HCT116 (cell line): ENCODE measurements around the gene EIF4E1B. TPM values are rescaled to one million over a fixed set of nuclear protein-coding genes. Genes with fewer than 3 reads are reported as not detected.

Experiments
- ATAC-seq: fragments of 200-7000 bp; cut with Tn5 transposase; 2 replicates; pipeline ENCODE4 v1.9.1; 2020; ENCODE audit warnings: mild to moderate bottlenecking, moderate library complexity
- BruUV-seq: library from RNA; stranded (reverse); fragments of 400-500 nt; replicated peaks from 2 replicates; lab custom pipeline; 2021; lab: Mats Ljungman, UMichigan
- CTCF ChIA-PET: fragments of 300-600 bp; sonication (Branson Sonifier 250); formaldehyde crosslinking; loops from one replicate; lab custom pipeline; 2021; ENCODE audit warnings: antibody characterized with exemption; lab: Charles Lee
- POLR2A ChIA-PET: fragments of 300-600, 350-600 bp; sonication (Branson Sonifier 250); formaldehyde crosslinking; loops from one replicate; lab custom pipeline; 2021; ENCODE audit warnings: antibody characterized with exemption; lab: Charles Lee
- RAD21 ChIA-PET, 2 experiments: fragments of 300-600 bp; sonication (Branson Sonifier 250); formaldehyde crosslinking; loops; one replicate each; lab custom pipeline; 2023; ENCODE audit warnings: low total read pairs in 2 of 2; ENCODE audit not compliant: uncharacterized antibody in 2 of 2, unreplicated experiment in 2 of 2, low non-redundant PET in 1 of 2; lab: Charles Lee
- DNase-seq: peaks from one replicate; pipeline ENCODE4 v3.0.0-alpha.2; 2010; ENCODE audit warnings: low read depth, low spot score
- H2AFZ ChIP-seq: fragments of 200-600 bp; shearing (Covaris generic), sonication (generic); 2 replicates; pipeline ENCODE4 v1.6.1; 2017; ENCODE audit warnings: low read depth, mixed run types, mixed read lengths, antibody characterized with exemption, low read length; ENCODE audit not compliant: poor library complexity, severe bottlenecking
- H3K27ac ChIP-seq: 2 replicates; pipeline ENCODE4 v1.5.1; 2012; ENCODE audit warnings: low read depth, low read length
- H3K27me3 ChIP-seq: fragments of 200-600 bp; sonication (generic); 2 replicates; pipeline ENCODE4 v1.6.1; 2016; ENCODE audit warnings: mixed run types, low read length, mixed read lengths; ENCODE audit not compliant: insufficient read depth
- H3K36me3 ChIP-seq, 2 experiments: fragments of 200-500 bp in 1 of 2; fragments of 200-600 bp in 1 of 2; sonication (Bioruptor generic) in 1 of 2; sonication (generic) in 1 of 2; 2 replicates each; pipeline versions ENCODE4 v1.5.1 to v1.6.1; 2014 to 2016; ENCODE audit warnings: low read length in 2 of 2, inconsistent platforms in 1 of 2, mixed read lengths in 1 of 2, mixed run types in 1 of 2; ENCODE audit not compliant: insufficient read depth in 2 of 2, control insufficient read depth in 1 of 2
- H3K4me1 ChIP-seq, 2 experiments: fragments of 200-600 bp in 1 of 2; sonication (generic) in 1 of 2; 2 replicates each; pipeline versions ENCODE4 v1.5.1 to v1.6.1; 2012 to 2017; ENCODE audit warnings: low read length in 2 of 2, inconsistent platforms in 1 of 2, mild to moderate bottlenecking in 1 of 2, mixed read lengths in 1 of 2, mixed run types in 1 of 2, moderate library complexity in 1 of 2; ENCODE audit not compliant: insufficient read depth in 2 of 2, control insufficient read depth in 1 of 2
- H3K4me2 ChIP-seq: fragments of 200-600 bp; sonication (generic); 2 replicates; pipeline ENCODE4 v1.6.1; 2017; ENCODE audit warnings: mixed run types, low read length, mixed read lengths
- H3K4me3 ChIP-seq, 2 experiments: fragments of 200-600 bp in 1 of 2; sonication (generic) in 1 of 2; replicated peaks in 1 of 2; 2 replicates each; pipeline ENCODE4 v1.5.1; 2011 to 2016; ENCODE audit warnings: low read length in 2 of 2, control low read depth in 1 of 2, low read depth in 1 of 2, mild to moderate bottlenecking in 1 of 2, mixed read lengths in 1 of 2, mixed run types in 1 of 2
- H3K79me2 ChIP-seq: fragments of 200-600 bp; sonication (generic); 2 replicates; pipeline ENCODE4 v1.6.1; 2017; ENCODE audit warnings: mild to moderate bottlenecking, mixed run types, low read length, moderate library complexity, mixed read lengths; ENCODE audit not compliant: insufficient read depth
- H3K9ac ChIP-seq: fragments of 200-600 bp; sonication (generic); 2 replicates; pipeline ENCODE4 v1.6.1; 2016; ENCODE audit warnings: low read length, mixed read lengths
- H3K9me2 ChIP-seq: fragments of 200-600 bp; sonication (generic), shearing (Covaris generic); 2 replicates; pipeline ENCODE4 v1.6.1; 2017; ENCODE audit warnings: mixed run types, mild to moderate bottlenecking, moderate library complexity; ENCODE audit not compliant: insufficient read depth
- H3K9me3 ChIP-seq, 2 experiments: fragments of 200-500 bp in 1 of 2; fragments of 200-600 bp in 1 of 2; sonication (Bioruptor generic) in 1 of 2; sonication (generic) in 1 of 2; 2 replicates each; pipeline ENCODE4 v1.6.1; 2014 to 2017; ENCODE audit warnings: low read length in 2 of 2, mixed read lengths in 2 of 2, inconsistent platforms in 1 of 2, low read depth in 1 of 2, mild to moderate bottlenecking in 1 of 2, mixed run types in 1 of 2, moderate library complexity in 1 of 2; ENCODE audit not compliant: control insufficient read depth in 1 of 2, insufficient read depth in 1 of 2
- H4K20me1 ChIP-seq: fragments of 200-600 bp; sonication (generic), shearing (Covaris generic); 2 replicates; pipeline ENCODE4 v1.6.1; 2017; ENCODE audit warnings: mixed run types, mild to moderate bottlenecking, moderate library complexity; ENCODE audit not compliant: insufficient read depth
- CBX3 ChIP-seq: IDR thresholded peaks from 2 replicates; pipeline ENCODE4 v1.6.1; 2012; ENCODE audit warnings: low read depth
- CEBPB ChIP-seq: IDR thresholded peaks from 2 replicates; pipeline ENCODE4 v1.6.1; 2012; ENCODE audit warnings: low read depth
- EGR1 ChIP-seq: IDR thresholded peaks from 2 replicates; pipeline ENCODE4 v1.6.1; 2012; ENCODE audit warnings: low read depth
- ELF1 ChIP-seq: IDR thresholded peaks from 2 replicates; pipeline ENCODE4 v1.6.1; 2012; ENCODE audit warnings: low read depth, borderline replicate concordance
- JUND ChIP-seq: IDR thresholded peaks from 2 replicates; pipeline ENCODE4 v1.6.1; 2012
- POLR2AphosphoS5 ChIP-seq: IDR thresholded peaks from 2 replicates; pipeline ENCODE4 v1.6.1; 2011; ENCODE audit warnings: mild to moderate bottlenecking, low read depth, low read length, moderate library complexity
- RAD21 ChIP-seq: IDR thresholded peaks from 2 replicates; pipeline ENCODE4 v1.6.1; 2012; ENCODE audit warnings: low read depth, mild to moderate bottlenecking
- SIN3A ChIP-seq: IDR thresholded peaks from 2 replicates; pipeline ENCODE4 v1.6.1; 2012; ENCODE audit warnings: low read depth
- SP1 ChIP-seq: IDR thresholded peaks from 2 replicates; pipeline ENCODE4 v1.6.1; 2012; ENCODE audit warnings: low read depth
- SRF ChIP-seq: IDR thresholded peaks from 2 replicates; pipeline ENCODE4 v1.6.1; 2012; ENCODE audit warnings: low read depth
- TCF7L2 ChIP-seq: IDR thresholded peaks from 2 replicates; pipeline ENCODE4 v1.7.0; 2011; ENCODE audit warnings: borderline replicate concordance, inconsistent platforms; ENCODE audit not compliant: insufficient read depth, insufficient read length; ENCODE audit errors: extremely low read depth
- YY1 ChIP-seq: IDR thresholded peaks from 2 replicates; pipeline ENCODE4 v1.6.1; 2011; ENCODE audit warnings: low read length, low read depth, moderate library complexity, mild to moderate bottlenecking; ENCODE audit not compliant: insufficient replicate concordance; ENCODE audit errors: extremely low read depth
- ZNF274 ChIP-seq: fragments of 200-500 bp; sonication (Bioruptor generic); IDR thresholded peaks from 2 replicates; pipeline ENCODE4 v1.6.1; 2014; ENCODE audit warnings: mild to moderate bottlenecking, low read depth, low read length, inconsistent platforms
- intact Hi-C: fragments of 100-400 bp; cut with micrococcal nuclease; formaldehyde crosslinking; loops from 2 replicates; pipeline ENCODE4 v1.10.0; 2022
- total RNA-seq: library from RNA; stranded (reverse); gene quantifications from one replicate; pipeline ENCODE4 v1.2.1, GENCODE V29; 2021; ENCODE audit not compliant: unreplicated experiment
- TF ChIP-seq, protein P1 (sequence below): IDR thresholded peaks from 2 replicates; pipeline ENCODE4 v1.6.1; 2012
- TF ChIP-seq, protein P2 (sequence below): IDR thresholded peaks from 2 replicates; pipeline ENCODE4 v1.6.1; 2012
- TF ChIP-seq, protein P3 (sequence below): IDR thresholded peaks from 2 replicates; pipeline ENCODE4 v1.6.1; 2011; ENCODE audit warnings: mild to moderate bottlenecking, low read length, moderate library complexity; ENCODE audit not compliant: insufficient replicate concordance; ENCODE audit errors: extremely low read depth

Gene EIF4E1B
- total RNA-seq, 1 experiment from 2014 or later = 0.07 TPM

DNA sequence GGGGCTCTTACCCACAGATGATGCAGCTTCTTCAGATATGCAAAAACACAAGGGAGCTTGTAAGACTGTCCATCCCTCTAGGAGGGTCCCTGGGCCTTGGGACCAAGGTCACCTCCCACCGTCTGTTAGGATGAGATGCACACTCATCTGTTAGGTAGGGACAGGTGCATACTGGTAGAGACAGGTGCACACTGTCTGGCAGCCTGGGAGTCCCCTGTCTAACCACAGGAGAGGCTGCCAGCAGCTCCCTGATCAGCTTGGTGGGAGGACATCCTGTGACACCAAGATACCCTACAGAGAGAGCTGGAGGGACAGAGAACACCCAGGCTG is 30.0 kb downstream of the EIF4E1B start:
- no peak for DNase-seq
- intact Hi-C loops = loop anchor here (2.0 to 5.0 kb wide), 2 partner anchors 162 to 298 kb away; no protein-coding TSS in a partner anchor

More for the DNA sequence above, 30.0 kb downstream of the EIF4E1B start:
- ChIA-PET POLR2A (interaction anchor here (0.7 to 1.6 kb wide), 4 partner anchors 9 to 452 kb away, joined by 3 to 5 read pairs (median 4); partner anchors contain the start of gene TSPAN17), RAD21 (interaction anchor here (0.6 to 2.4 kb wide), 15 partner anchors 13 to 453 kb away, joined by 3 to 21 read pairs (median 3); partner anchors contain the start of genes CLTB (in 1 of the 2), FGFR4 (in 1 of the 2) and TSPAN17 (in 1 of the 2)), CTCF (interaction anchor here (0.6 to 3.2 kb wide), 45 partner anchors 9 to 931 kb away, joined by 3 to 79 read pairs (median 5); partner anchors contain the start of genes FGFR4, HK3 and TSPAN17)
- no peak overlapping the region for H3K9ac ChIP-seq
- H3K4me3 ChIP-seq = no peak overlapping the region
- no TSS peak for BruUV-seq
- no peaks in the 10 kb centered on the region for H3K9me3 ChIP-seq
- H3K4me1 ChIP-seq = no peaks in the 10 kb centered on the region; a peak in 1 of 4 replicates
- no peaks in the 10 kb centered on the region for H3K27me3 ChIP-seq
- H3K27ac ChIP-seq = no peak overlapping the region
- H3K4me2 ChIP-seq = no peak overlapping the region
- TF ChIP-seq SIN3A (no peak), TCF7L2 (no peak), ZNF274 (no peak), POLR2AphosphoS5 (no peak), CBX3 (no peak), YY1 (no peak), ELF1 (no peak), SP1 (no peak), JUND (no peak), EGR1 (no peak), RAD21 (no peak), SRF (no peak), CEBPB (no peak)
- TF ChIP-seq, protein P1, sequence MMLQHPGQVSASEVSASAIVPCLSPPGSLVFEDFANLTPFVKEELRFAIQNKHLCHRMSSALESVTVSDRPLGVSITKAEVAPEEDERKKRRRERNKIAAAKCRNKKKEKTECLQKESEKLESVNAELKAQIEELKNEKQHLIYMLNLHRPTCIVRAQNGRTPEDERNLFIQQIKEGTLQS = no peak
- TF ChIP-seq, protein P2, sequence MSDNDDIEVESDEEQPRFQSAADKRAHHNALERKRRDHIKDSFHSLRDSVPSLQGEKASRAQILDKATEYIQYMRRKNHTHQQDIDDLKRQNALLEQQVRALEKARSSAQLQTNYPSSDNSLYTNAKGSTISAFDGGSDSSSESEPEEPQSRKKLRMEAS = no peak
- TF ChIP-seq, protein P3, sequence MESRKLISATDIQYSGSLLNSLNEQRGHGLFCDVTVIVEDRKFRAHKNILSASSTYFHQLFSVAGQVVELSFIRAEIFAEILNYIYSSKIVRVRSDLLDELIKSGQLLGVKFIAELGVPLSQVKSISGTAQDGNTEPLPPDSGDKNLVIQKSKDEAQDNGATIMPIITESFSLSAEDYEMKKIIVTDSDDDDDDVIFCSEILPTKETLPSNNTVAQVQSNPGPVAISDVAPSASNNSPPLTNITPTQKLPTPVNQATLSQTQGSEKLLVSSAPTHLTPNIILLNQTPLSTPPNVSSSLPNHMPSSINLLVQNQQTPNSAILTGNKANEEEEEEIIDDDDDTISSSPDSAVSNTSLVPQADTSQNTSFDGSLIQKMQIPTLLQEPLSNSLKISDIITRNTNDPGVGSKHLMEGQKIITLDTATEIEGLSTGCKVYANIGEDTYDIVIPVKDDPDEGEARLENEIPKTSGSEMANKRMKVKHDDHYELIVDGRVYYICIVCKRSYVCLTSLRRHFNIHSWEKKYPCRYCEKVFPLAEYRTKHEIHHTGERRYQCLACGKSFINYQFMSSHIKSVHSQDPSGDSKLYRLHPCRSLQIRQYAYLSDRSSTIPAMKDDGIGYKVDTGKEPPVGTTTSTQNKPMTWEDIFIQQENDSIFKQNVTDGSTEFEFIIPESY = no peak
- TF ChIP-seq, all 23 proteins: peak for 0
- ATAC-seq = peak; percentile 39
- no peaks in the 10 kb centered on the region for H3K9me2 ChIP-seq
- no peaks in the 10 kb centered on the region for H3K36me3 ChIP-seq
- H4K20me1 ChIP-seq = no peaks in the 10 kb centered on the region
- H3K79me2 ChIP-seq = no peaks in the 10 kb centered on the region
- H2AFZ ChIP-seq = no peak overlapping the region
